HG03439 (cell line): Measurements from ENCODE around the gene MED12L.

Experiments used
- ATAC-seq: cut with Tn5 transposase; IDR thresholded peaks from one replicate; pipeline ENCODE4 v1.9.1; 2021; ENCODE audit warnings: mild to moderate bottlenecking, moderate library complexity; ENCODE audit not compliant: unreplicated experiment

The MED12L gene

GRCh38 chr3:151315846-151316245 lies 230.4 kb downstream of the MED12L start:
- ATAC-seq = no peak

GRCh38 chr3:151316267-151316991 lies 231.0 kb downstream of the MED12L start, which contains the start of gene GPR87:
TSS of gene GPR87 (minus strand) at chr3:151316820. CDS start at chr3:151300100, 16,720 bp downstream.
- ATAC-seq = no peak

GRCh38 chr3:151318313-151318712 lies 232.8 kb downstream of the MED12L start:
- no peak for ATAC-seq

GRCh38 chr3:151318991-151319390 lies 233.5 kb downstream of the MED12L start:
- ATAC-seq = no peak

GRCh38 chr3:151319628-151320027 lies 234.2 kb downstream of the MED12L start:
- ATAC-seq = no peak

- ATAC-seq = no peak
These were observed 234.7 kb downstream of the MED12L start for GRCh38 chr3:151320131-151320530.

GRCh38 chr3:151321526-151321925 lies 236.1 kb downstream of the MED12L start:
- no peak for ATAC-seq

- ATAC-seq = no peak
These were observed 237.0 kb downstream of the MED12L start for GRCh38 chr3:151322511-151322910.

- ATAC-seq = no peak
These were observed 242.2 kb downstream of the MED12L start for GRCh38 chr3:151327571-151328198.

GRCh38 chr3:151328298-151328995 lies 243.0 kb downstream of the MED12L start:
- ATAC-seq = no peak

GRCh38 chr3:151329363-151329762 lies 243.9 kb downstream of the MED12L start, which contains the start of gene P2RY13:
TSS of gene P2RY13 (minus strand) at chr3:151329549. CDS start at chr3:151329528, 21 bp downstream.
- no peak for ATAC-seq

GRCh38 chr3:151330379-151330778 lies 244.9 kb downstream of the MED12L start:
- ATAC-seq = no peak

- no peak for ATAC-seq
These were observed 245.4 kb downstream of the MED12L start for GRCh38 chr3:151330899-151331298.

GRCh38 chr3:151331696-151332095 lies 246.2 kb downstream of the MED12L start:
- no peak for ATAC-seq

- ATAC-seq = no peak
These were observed 260.4 kb downstream of the MED12L start for GRCh38 chr3:151345859-151346258.

GRCh38 chr3:151346292-151346691 lies 260.8 kb downstream of the MED12L start:
- no peak for ATAC-seq

GRCh38 chr3:151347432-151347831 lies 262.0 kb downstream of the MED12L start:
- no peak for ATAC-seq

- ATAC-seq = no peak
These were observed 265.2 kb downstream of the MED12L start for GRCh38 chr3:151350656-151351055.

- ATAC-seq = no peak
These were observed 265.8 kb downstream of the MED12L start for GRCh38 chr3:151351219-151351618.

- no peak for ATAC-seq
These were observed 266.2 kb downstream of the MED12L start for GRCh38 chr3:151351648-151352047.

- no peak for ATAC-seq
These were observed 271.5 kb downstream of the MED12L start for GRCh38 chr3:151356794-151357462.
